RWPE1 (cell line): Measurements from ENCODE around the gene RING1.

Experiments
- CTCF ChIA-PET: fragments of 350-600 bp; sonication (Branson Sonifier 250); formaldehyde crosslinking; extraction: SDS; loops from one replicate; lab custom pipeline; 2021; lab: Yijun Ruan, JAX
- POLR2A ChIA-PET: fragments of 400-600 bp; formaldehyde crosslinking; extraction: SDS; loops from one replicate; lab custom pipeline; 2020; ENCODE audit warnings: antibody characterized with exemption; ENCODE audit not compliant: low non-redundant PET; lab: Yijun Ruan, JAX
- DNase-seq: peaks from one replicate; pipeline ENCODE4 v3.0.0; 2012; ENCODE audit warnings: low spot score
- H3K27ac ChIP-seq: fragments of 450-650 bp; 2 replicates; pipeline ENCODE4 v1.5.1; 2017
- CTCF ChIP-seq: fragments of 450-650 bp; conservative IDR thresholded peaks from 2 replicates; pipeline ENCODE4 v1.5.1; 2017; ENCODE audit warnings: low read depth, mild to moderate bottlenecking

The RING1 gene

GRCh38 chr6:33201935-33202334 is 6.4 kb upstream of the RING1 start:
- TF ChIP-seq CTCF = no peak
- 0 out of 2 replicates have a peak overlapping the region, but pooled peaks have one; percentile 94 for H3K27ac ChIP-seq
- CTCF ChIA-PET = interaction anchor here (0.8 kb wide), 1 partner anchor 41 kb away, joined by 5 read pairs; no protein-coding TSS in a partner anchor
- DNase-seq = no peak
- POLR2A ChIA-PET = no interaction called here

DNA sequence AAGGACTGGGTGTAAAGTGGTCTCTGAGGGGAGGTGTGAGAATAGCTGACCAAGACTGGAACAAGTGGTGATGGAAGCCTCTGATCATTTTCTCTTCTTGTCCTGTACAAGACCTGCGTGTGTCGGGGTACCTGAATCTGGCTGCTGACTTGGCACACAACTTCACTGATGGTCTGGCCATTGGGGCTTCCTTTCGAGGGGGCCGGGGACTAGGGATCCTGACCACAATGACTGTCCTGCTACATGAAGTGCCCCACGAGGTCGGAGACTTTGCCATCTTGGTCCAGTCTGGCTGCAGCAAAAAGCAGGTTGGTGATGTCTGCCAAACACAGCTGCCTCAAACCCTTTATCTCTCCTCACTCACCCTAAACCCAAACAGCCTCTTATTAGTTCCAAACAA is 5.5 kb upstream of the RING1 start:
- ChIA-PET POLR2A (interaction anchor here (0.6 kb wide), 1 partner anchor 18 kb away, joined by 3 read pairs; no protein-coding TSS in a partner anchor), CTCF (interaction anchor here (0.8 kb wide), 1 partner anchor 42 kb away, joined by 5 read pairs; no protein-coding TSS in a partner anchor)

GRCh38 chr6:33203443-33204164 is 4.7 kb upstream of the RING1 start:
- no peak for TF ChIP-seq CTCF
- no peak for DNase-seq
- ChIA-PET CTCF (no interaction called here), POLR2A (no interaction called here)
- H3K27ac ChIP-seq = peak overlapping the region; percentile 95

More for the DNA sequence above, 5.5 kb upstream of the RING1 start:
- DNase-seq = no peak
- TF ChIP-seq CTCF = no peak
- H3K27ac ChIP-seq = peak overlapping the region; percentile 37; the same call in 1 of the 2 replicates

DNA sequence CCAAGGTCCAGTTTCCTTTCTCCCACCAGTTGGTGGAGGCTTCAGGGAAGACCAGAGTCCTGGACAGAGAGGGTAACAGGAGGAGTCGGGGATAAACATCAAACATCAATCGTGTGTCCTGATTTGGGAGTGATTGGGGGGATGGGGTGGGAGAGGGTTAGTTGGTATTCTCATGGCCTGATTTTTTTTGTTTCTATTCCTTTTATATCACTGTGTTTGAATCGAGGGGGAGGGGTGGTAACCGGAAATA is 4.2 kb upstream of the RING1 start:
- peak overlapping the region; percentile 95 for H3K27ac ChIP-seq
- TF ChIP-seq CTCF = no peak
- ChIA-PET POLR2A (interaction anchor here (1.0 kb wide), 1 partner anchor 9 kb away, joined by 6 read pairs; no protein-coding TSS in a partner anchor), CTCF (interaction anchor here (1.3 kb wide), 1 partner anchor 44 kb away, joined by 3 read pairs; no protein-coding TSS in a partner anchor)
- no peak for DNase-seq

DNA sequence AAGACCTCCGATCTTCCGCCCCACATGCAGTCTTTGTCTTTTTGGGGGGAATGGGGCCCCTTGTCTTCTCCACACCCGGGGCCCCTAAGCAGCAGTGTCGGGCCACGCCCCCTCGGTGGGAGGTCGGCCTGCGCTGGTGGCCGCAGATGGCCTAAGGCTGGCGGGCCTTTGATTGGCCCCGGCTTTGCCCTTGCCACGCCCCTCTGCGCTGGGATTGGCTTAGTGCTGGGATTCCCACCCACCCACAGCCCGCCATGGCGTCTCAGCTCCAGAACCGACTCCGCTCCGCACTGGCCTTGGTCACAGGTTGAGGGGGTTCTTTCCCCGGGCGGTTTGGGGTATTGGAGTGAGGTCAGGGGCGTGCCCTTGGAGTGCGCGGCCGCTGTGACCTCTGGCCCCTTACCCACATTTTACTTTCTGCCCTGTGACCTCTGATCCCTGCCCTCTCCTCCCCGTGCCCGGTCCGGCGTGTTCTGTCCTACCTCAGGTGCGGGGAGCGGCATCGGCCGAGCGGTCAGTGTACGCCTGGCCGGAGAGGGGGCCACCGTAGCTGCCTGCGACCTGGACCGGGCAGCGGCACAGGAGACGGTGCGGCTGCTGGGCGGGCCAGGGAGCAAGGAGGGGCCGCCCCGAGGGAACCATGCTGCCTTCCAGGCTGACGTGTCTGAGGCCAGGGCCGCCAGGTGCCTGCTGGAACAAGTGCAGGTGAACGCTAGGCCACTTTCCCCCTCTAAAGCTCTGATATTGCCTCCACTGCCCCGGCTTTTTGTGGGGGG is 3.7 kb upstream of the RING1 start, which contains the start of gene HSD17B8:
HSD17B8 (plus strand) TSS at position 241 of the 776 bp plus-strand sequence; CDS start at position 255, 14 bp downstream.
- no peak for TF ChIP-seq CTCF
- peak; percentile 95 for DNase-seq
- ChIA-PET POLR2A (interaction anchor here (1.0 kb wide), 1 partner anchor 8 kb away, joined by 6 read pairs; no protein-coding TSS in a partner anchor), CTCF (interaction anchor here (1.3 kb wide), 1 partner anchor 44 kb away, joined by 3 read pairs; no protein-coding TSS in a partner anchor)
- peak within 1 kb of the TSS; percentile 95 for H3K27ac ChIP-seq
